HG03442 (cell line): ENCODE data around the gene AIP.

Source experiments
- ATAC-seq: cut with Tn5 transposase; IDR thresholded peaks from one replicate; pipeline ENCODE4 v1.9.1; 2021; ENCODE audit warnings: mild to moderate bottlenecking, moderate library complexity; ENCODE audit not compliant: unreplicated experiment

The AIP gene

DNA sequence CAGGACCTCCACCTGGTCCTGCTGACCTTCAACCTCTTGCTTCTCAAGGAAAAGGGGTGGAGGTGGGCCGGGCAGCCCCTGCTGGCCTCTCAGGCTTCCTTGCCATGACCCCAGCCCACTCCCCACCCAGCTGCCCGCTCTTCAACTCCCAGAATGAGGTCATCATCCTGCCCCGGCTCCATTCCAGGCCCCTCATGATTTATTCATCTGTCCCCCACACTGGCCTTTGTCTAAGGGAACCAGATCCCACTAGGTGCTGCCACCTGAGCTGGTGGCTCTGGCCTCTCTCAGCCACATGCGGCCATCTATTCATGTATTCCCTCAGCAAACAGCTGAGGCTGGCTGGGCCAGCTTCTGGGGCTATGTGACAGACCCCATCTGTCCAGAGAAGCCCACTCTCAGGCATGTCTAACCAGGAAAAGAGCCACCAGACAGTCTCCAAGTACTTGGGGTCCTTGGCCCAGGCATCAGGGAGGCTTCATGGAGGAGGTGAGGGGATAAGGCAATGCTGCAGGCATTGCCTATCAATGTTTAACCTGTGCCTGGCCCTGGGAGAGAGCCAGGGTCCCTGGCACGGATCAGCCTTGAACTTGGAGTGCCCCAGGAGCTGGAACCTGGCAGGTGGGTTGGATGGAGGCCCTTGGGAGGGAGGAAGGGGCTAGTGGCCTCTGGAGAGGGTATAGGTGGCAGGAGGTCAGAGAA, 42.6 kb downstream of the AIP start:
- no peak for ATAC-seq

DNA sequence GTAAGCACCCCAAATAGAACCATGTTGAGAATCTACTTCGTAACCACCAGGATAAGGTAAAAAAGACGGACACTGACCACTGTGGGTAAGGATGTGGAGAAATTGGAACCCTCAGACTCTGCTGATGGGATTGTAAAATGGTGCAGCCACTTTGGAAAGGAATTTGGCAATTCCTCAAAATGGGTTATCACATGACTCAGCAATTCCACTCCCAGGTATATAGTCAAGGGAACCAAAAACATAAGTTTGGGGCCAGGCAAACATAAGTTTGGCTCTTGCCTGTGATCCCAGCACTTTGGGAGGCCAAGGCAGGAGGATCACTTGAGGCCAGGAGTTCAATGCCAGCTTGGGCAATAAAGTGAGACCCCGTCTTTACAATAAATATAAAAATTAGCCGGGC, 45.5 kb downstream of the AIP start:
- ATAC-seq, result no peak

DNA sequence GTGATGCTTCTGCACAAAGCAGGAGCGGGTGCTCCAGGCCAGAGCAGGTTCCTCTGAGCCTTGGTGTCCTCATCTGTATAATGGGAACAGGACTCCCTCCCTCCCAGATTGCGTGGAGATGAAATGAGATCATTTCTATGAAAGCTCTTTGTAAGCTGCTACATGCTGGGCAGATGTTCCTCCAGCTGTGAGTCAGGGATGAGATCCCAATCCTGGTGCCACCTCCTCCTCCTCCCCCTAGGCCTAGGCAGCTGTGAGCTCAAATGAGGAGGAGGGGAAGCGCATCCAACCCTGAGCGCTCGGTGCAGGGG, 47.4 kb downstream of the AIP start:
- no peak for ATAC-seq

DNA sequence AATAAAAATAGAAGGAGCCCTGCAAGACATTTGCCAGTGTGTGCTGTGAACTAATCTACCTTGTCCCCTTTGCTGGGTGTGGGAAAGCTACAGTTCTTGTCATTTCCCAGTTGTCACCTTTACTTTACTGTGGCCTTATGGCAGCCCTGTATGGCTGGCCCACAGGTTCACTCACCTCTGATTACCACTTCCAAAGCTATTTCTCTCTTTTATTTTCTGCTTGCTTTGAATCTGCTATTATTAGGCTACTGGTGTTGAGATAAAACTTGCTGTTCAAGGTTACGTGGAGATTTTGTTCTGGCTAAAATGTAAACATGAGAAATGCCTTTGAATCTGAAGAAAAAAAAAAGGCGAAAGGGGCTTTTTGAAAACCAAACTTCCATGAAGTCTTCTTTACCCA, 50.1 kb downstream of the AIP start:
- ATAC-seq, result no peak

DNA sequence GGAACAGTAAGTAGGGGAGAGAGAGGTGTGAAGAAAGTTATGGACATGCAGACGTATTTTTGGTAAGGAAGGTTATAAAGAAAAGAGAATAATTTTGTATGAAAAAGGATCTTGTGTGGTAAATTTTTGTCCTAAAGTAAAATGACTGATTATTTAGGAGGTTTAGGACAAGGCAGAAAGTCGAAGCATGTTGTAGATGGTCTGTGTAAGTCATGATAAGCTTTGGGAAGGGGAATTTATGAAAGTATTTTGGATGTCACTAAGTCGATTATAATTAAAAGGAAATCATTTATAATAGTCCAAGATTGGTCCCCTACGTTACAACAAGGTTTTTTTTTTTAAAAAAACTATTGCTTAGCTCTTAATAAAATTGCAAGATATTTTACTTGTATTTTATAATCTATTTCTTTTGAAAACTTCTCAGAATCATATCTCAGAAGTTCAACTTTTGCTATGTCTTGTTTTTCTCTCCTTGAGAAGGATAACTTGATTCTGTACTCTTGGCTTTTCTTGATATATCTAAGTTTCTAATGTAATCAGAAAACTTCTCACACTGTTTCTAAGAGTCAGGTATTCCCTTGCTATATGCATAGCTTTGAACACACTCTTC, 51.3 kb downstream of the AIP start:
- no peak for ATAC-seq

DNA sequence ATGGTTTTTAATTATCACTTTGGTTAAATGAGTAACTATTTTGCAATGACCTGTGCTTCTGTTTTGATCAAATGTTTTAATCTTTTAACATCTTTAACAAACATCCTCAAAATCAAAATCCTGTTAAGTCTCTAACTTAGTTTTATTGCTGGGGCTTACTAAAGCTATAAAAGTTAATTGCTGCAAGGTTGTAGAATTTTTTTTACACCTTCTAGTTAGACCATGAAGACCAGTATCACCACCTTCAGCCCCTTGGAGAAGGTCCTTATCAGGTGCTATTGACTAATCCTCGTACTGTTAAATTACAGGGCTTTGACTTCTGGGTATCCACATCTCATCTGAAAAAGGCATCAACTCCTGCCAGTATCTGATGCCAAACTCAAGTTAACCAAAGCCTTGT, 52.7 kb downstream of the AIP start:
- no peak for ATAC-seq

DNA sequence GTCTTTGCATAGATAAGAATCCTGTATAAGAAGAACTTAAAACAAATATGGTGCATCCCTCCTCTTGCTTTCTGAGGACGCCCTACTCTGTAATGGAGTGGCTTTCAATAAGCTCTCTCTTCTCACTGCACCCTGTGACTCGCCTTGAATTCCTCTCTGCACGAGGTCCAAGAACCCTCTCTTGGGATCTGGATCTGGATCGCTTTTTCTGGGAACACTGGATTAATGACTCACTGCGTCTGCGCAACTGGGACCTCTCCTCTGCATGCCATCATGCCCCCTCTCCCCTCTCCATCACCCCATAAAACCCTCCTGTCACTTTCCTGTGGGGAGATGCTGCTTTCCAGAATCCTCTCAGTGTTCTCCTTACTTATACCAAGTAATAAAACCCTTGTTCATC, 55.5 kb downstream of the AIP start:
- ATAC-seq, result no peak

DNA sequence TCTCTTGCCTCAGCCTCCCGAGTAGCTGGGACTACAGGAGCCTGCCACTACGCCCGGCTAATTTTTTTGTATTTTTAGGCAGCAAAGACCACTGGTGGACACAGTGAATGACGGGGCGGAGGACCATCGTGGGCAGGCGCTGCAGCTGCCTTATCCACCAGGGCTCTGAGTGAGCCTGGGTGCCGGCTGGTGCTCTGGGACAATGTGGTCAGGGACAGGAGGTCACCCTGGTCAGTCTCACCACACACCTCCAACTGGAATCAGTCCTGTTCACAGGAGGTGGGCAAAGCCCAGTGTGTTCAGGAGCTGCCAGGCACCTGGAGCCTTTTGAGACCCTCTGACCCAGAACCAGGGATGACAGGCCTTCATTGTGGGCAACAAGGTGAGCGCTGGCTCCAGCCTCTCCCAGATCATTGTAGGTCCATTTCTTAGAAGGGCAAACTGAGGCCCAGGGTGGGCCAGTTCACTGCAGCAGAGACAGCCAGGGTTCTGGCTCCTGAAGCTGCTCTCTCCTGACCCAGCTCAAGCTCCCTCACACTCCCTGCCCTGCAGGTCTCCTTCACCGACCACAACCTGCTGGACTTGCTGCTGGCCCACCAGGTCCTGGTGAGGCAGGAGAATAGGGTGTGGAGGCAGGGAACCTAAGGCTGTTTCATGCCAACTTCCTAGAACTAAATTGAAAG, 56.1 kb downstream of the AIP start:
- no peak for ATAC-seq

DNA sequence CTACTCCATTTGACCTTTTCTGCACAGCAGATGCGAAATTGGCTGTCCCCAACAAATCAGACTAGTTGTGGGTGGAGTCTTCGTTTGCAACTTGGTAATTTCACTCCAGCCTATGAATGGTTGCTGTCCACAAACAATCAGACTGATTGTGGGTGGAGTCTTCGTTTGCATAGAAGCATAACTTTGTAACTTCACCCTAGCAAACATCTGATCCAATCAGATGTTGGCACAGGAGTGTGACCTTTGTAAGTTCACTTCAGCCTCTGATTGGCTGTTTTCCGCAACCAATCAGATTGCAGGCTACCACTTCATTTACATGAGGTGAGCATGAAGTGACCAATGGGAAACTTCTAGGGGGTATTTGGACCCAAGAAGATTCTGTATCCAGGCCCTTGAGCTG, 56.7 kb downstream of the AIP start:
- no peak for ATAC-seq
